ENCODE data around the gene CPN1.

CPN1 gene

GRCh38 chr10:100008708-100009282, 72.9 kb downstream of the CPN1 start:
- ATAC-seq (replicated peaks) (no peak), DNase-seq (no peak)
- peak overlapping the region; percentile 62 to 65 for H3K27ac Mint-ChIP-seq
- H3K36me3 Mint-ChIP-seq (ENCODE audit: insufficient read depth) = peaks cover 7% of the 10 kb centered on the region
- no peaks in the 10 kb centered on the region for H3K9me3 Mint-ChIP-seq
- H3K4me3 Mint-ChIP-seq = peak overlapping the region; percentile 89 to 91
- H3K4me1 Mint-ChIP-seq (ENCODE audit: low read depth in 2 of 2) = peaks cover 30 to 32% of the 10 kb centered on the region in 2 donors
- H3K27me3 Mint-ChIP-seq = no peaks in the 10 kb centered on the region

GRCh38 chr10:100008142-100008522, 73.5 kb downstream of the CPN1 start:
- Mint-ChIP-seq H3K4me3 (peak overlapping the region; percentile 89 to 91), H3K27me3 (no peaks in the 10 kb centered on the region), H3K4me1 (ENCODE audit: low read depth in 2 of 2) (peaks cover 30 to 32% of the 10 kb centered on the region in 2 donors), H3K36me3 (ENCODE audit: insufficient read depth) (peaks cover 7% of the 10 kb centered on the region), H3K27ac (no peak overlapping the region), H3K9me3 (no peaks in the 10 kb centered on the region)
- DNase-seq (no peak), ATAC-seq (replicated peaks) (no peak)

- H3K27me3 Mint-ChIP-seq = no peaks in the 10 kb centered on the region
- no peak for ATAC-seq (replicated peaks)
- DNase-seq = no peak
- no peaks in the 10 kb centered on the region for H3K9me3 Mint-ChIP-seq
- peak overlapping the region; percentile 69 to 85 for H3K27ac Mint-ChIP-seq
- H3K4me1 Mint-ChIP-seq (ENCODE audit: low read depth in 2 of 2) = peaks cover 30 to 32% of the 10 kb centered on the region in 2 donors
- peak overlapping the region in 1 of 2 donors; percentile 91 for H3K4me3 Mint-ChIP-seq
- H3K36me3 Mint-ChIP-seq (ENCODE audit: insufficient read depth) = peaks cover 7% of the 10 kb centered on the region
Observed at GRCh38 chr10:100007231-100008141, 74.2 kb downstream of the CPN1 start.

GRCh38 chr10:100006243-100006886, 75.3 kb downstream of the CPN1 start:
- H3K36me3 Mint-ChIP-seq (ENCODE audit: insufficient read depth) = peaks cover 7% of the 10 kb centered on the region
- DNase-seq = no peak
- H3K4me1 Mint-ChIP-seq (ENCODE audit: low read depth in 2 of 2) = peaks cover 30 to 32% of the 10 kb centered on the region in 2 donors
- no peak for ATAC-seq (replicated peaks)
- no peak overlapping the region for H3K4me3 Mint-ChIP-seq
- peak overlapping the region in 1 of 2 donors; percentile 69 for H3K27ac Mint-ChIP-seq
- no peaks in the 10 kb centered on the region for H3K9me3 Mint-ChIP-seq
- no peaks in the 10 kb centered on the region for H3K27me3 Mint-ChIP-seq

- no peak overlapping the region for H3K4me3 Mint-ChIP-seq
- no peak overlapping the region for H3K27ac Mint-ChIP-seq
- H3K27me3 Mint-ChIP-seq = no peaks in the 10 kb centered on the region
- peaks cover 3% of the 10 kb centered on the region for H3K36me3 Mint-ChIP-seq (ENCODE audit: insufficient read depth)
- DNase-seq = no peak
- H3K9me3 Mint-ChIP-seq = no peaks in the 10 kb centered on the region
- peaks cover 26 to 28% of the 10 kb centered on the region in 2 donors for H3K4me1 Mint-ChIP-seq (ENCODE audit: low read depth in 2 of 2)
- ATAC-seq (replicated peaks) = no peak
Observed at GRCh38 chr10:100004805-100005510, 76.7 kb downstream of the CPN1 start.

GRCh38 chr10:100000109-100000644, 81.5 kb downstream of the CPN1 start:
- Mint-ChIP-seq H3K9me3 (no peaks in the 10 kb centered on the region), H3K27me3 (no peaks in the 10 kb centered on the region), H3K4me3 (no peak overlapping the region), H3K4me1 (ENCODE audit: low read depth in 2 of 2) (peaks cover 5 to 6% of the 10 kb centered on the region in 2 donors), H3K27ac (peak overlapping the region in 1 of 2 donors; percentile 52), H3K36me3 (ENCODE audit: insufficient read depth) (no peaks in the 10 kb centered on the region)
- no peak for ATAC-seq (replicated peaks)
- DNase-seq = no peak

- Mint-ChIP-seq H3K27me3 (no peaks in the 10 kb centered on the region), H3K4me1 (ENCODE audit: low read depth in 2 of 2) (peaks cover 10 to 11% of the 10 kb centered on the region in 2 donors), H3K36me3 (ENCODE audit: insufficient read depth) (no peaks in the 10 kb centered on the region), H3K27ac (peak overlapping the region; percentile 32 to 52), H3K9me3 (no peaks in the 10 kb centered on the region), H3K4me3 (no peak overlapping the region)
- ATAC-seq (replicated peaks) (no peak), DNase-seq (no peak)
Observed at GRCh38 chr10:99999319-100000108, 82.2 kb downstream of the CPN1 start.

- Mint-ChIP-seq H3K27me3 (no peaks in the 10 kb centered on the region), H3K27ac (no peak overlapping the region), H3K4me3 (no peak overlapping the region), H3K9me3 (no peaks in the 10 kb centered on the region), H3K4me1 (ENCODE audit: low read depth in 2 of 2) (peaks cover 16% of the 10 kb centered on the region in 2 donors), H3K36me3 (ENCODE audit: insufficient read depth) (no peaks in the 10 kb centered on the region)
- no peak for DNase-seq
- no peak for ATAC-seq (replicated peaks)
Observed at GRCh38 chr10:99998889-99999288, 82.8 kb downstream of the CPN1 start.

GRCh38 chr10:99996671-99997648, 84.7 kb downstream of the CPN1 start:
- Mint-ChIP-seq H3K27ac (no peak overlapping the region), H3K4me3 (no peak overlapping the region), H3K27me3 (no peaks in the 10 kb centered on the region), H3K9me3 (no peaks in the 10 kb centered on the region), H3K36me3 (ENCODE audit: insufficient read depth) (no peaks in the 10 kb centered on the region), H3K4me1 (ENCODE audit: low read depth in 2 of 2) (peaks cover 16 to 18% of the 10 kb centered on the region in 2 donors)
- DNase-seq (no peak), ATAC-seq (replicated peaks) (no peak)

- Mint-ChIP-seq H3K27ac (peak overlapping the region; percentile 53 to 85), H3K27me3 (no peaks in the 10 kb centered on the region), H3K4me3 (no peak overlapping the region)
Observed at GRCh38 chr10:99995713-99996112, 86.0 kb downstream of the CPN1 start.

GRCh38 chr10:99995269-99995668, 86.4 kb downstream of the CPN1 start:
- Mint-ChIP-seq H3K36me3 (ENCODE audit: insufficient read depth) (no peaks in the 10 kb centered on the region), H3K4me3 (peak overlapping the region in 1 of 2 donors; percentile 12), H3K9me3 (no peaks in the 10 kb centered on the region), H3K27ac (peak overlapping the region; percentile 53 to 85), H3K4me1 (ENCODE audit: low read depth in 2 of 2) (peaks cover 12 to 16% of the 10 kb centered on the region in 2 donors), H3K27me3 (no peaks in the 10 kb centered on the region)
- ATAC-seq (replicated peaks) (no peak), DNase-seq (no peak)

More at GRCh38 chr10:99995713-99996112, 86.0 kb downstream of the CPN1 start:
- Mint-ChIP-seq H3K36me3 (ENCODE audit: insufficient read depth) (no peaks in the 10 kb centered on the region), H3K9me3 (no peaks in the 10 kb centered on the region), H3K4me1 (ENCODE audit: low read depth in 2 of 2) (peaks cover 16 to 17% of the 10 kb centered on the region in 2 donors)
- ATAC-seq (replicated peaks) (no peak), DNase-seq (no peak)
